Chondrocyte (in vitro differentiated cells): ENCODE data around the gene SFXN5. TPM values are rescaled to one million over a fixed set of nuclear protein-coding genes. Genes with fewer than 3 reads are reported as not detected.

ENCODE experiments used
- DNase-seq: peaks from one replicate; pipeline ENCODE4 v3.0.0; 2021; ENCODE audit warnings: mixed read lengths, low spot score
- H3K27ac Mint-ChIP-seq: one replicate; pipeline ENCODE4 v1.8.0; 2021; ENCODE audit warnings: mild to moderate bottlenecking, moderate library complexity, mixed read lengths; ENCODE audit not compliant: unreplicated experiment
- H3K27me3 Mint-ChIP-seq: 2 replicates; pipeline ENCODE4 v1.8.0; 2021; ENCODE audit warnings: low read depth, mixed read lengths
- H3K36me3 Mint-ChIP-seq: 2 replicates; pipeline ENCODE4 v1.8.0; 2021; ENCODE audit warnings: low read depth, mixed read lengths
- H3K4me1 Mint-ChIP-seq: 2 replicates; pipeline ENCODE4 v1.8.0; 2021; ENCODE audit warnings: low read depth, mild to moderate bottlenecking, mixed read lengths
- H3K4me3 Mint-ChIP-seq: one replicate; pipeline ENCODE4 v1.8.0; 2021; ENCODE audit warnings: mild to moderate bottlenecking, moderate library complexity, mixed read lengths; ENCODE audit not compliant: unreplicated experiment
- H3K9me3 Mint-ChIP-seq: 2 replicates; pipeline ENCODE4 v1.8.0; 2021; ENCODE audit warnings: low read depth, mixed read lengths
- total RNA-seq: library from RNA; stranded (reverse); gene quantifications from 3 replicates; pipeline ENCODE4 v1.2.1, GENCODE V29; 2021
- TF ChIP-seq, protein P1 (sequence below): fragments of 200-600 bp; sonication (generic); IDR thresholded peaks from 2 replicates; pipeline ENCODE4 v1.5.0; 2021; ENCODE audit warnings: antibody characterized with exemption, mild to moderate bottlenecking, moderate library complexity

The SFXN5 gene
- total RNA-seq, 1 donor from 2014 or later = 10.6 TPM

GRCh38 chr2:72924353-72925240 is 146.9 kb downstream of the SFXN5 start:
- peaks cover 8% of the 10 kb centered on the region for H3K4me1 Mint-ChIP-seq
- TF ChIP-seq, protein P1, sequence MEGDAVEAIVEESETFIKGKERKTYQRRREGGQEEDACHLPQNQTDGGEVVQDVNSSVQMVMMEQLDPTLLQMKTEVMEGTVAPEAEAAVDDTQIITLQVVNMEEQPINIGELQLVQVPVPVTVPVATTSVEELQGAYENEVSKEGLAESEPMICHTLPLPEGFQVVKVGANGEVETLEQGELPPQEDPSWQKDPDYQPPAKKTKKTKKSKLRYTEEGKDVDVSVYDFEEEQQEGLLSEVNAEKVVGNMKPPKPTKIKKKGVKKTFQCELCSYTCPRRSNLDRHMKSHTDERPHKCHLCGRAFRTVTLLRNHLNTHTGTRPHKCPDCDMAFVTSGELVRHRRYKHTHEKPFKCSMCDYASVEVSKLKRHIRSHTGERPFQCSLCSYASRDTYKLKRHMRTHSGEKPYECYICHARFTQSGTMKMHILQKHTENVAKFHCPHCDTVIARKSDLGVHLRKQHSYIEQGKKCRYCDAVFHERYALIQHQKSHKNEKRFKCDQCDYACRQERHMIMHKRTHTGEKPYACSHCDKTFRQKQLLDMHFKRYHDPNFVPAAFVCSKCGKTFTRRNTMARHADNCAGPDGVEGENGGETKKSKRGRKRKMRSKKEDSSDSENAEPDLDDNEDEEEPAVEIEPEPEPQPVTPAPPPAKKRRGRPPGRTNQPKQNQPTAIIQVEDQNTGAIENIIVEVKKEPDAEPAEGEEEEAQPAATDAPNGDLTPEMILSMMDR = no peak
- no peaks in the 10 kb centered on the region for H3K9me3 Mint-ChIP-seq
- H3K36me3 Mint-ChIP-seq = no peaks in the 10 kb centered on the region
- no peak overlapping the region for H3K4me3 Mint-ChIP-seq
- no peak overlapping the region for H3K27ac Mint-ChIP-seq
- peak; percentile 79 for DNase-seq
- peaks cover 46% of the 10 kb centered on the region for H3K27me3 Mint-ChIP-seq

GRCh38 chr2:72923833-72924352 is 147.6 kb downstream of the SFXN5 start:
- no peaks in the 10 kb centered on the region for H3K9me3 Mint-ChIP-seq
- no peak overlapping the region for H3K4me3 Mint-ChIP-seq
- TF ChIP-seq, protein P1 = no peak
- peaks cover 8% of the 10 kb centered on the region for H3K4me1 Mint-ChIP-seq
- peaks cover 52% of the 10 kb centered on the region for H3K27me3 Mint-ChIP-seq
- DNase-seq = peak; percentile 77
- no peaks in the 10 kb centered on the region for H3K36me3 Mint-ChIP-seq
- H3K27ac Mint-ChIP-seq = no peak overlapping the region

DNA sequence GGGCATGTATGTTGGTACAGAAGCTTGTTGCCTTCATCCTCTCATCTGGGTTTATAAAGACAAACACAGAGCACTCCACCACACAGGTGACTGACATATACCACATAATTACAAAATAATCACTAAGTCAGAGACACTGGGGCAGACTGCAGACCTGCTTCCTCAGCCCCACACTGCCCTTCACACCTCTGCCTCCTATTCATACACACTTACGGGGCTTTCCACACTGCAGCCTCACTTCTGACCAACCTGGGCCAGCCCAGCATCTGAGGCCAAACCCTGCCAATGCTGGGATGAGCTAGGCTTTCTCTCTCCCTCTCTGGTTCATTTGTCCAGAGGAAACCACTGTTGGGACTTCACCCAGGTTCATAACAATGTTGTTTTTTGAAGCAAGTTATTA is 149.7 kb downstream of the SFXN5 start:
- TF ChIP-seq, protein P1 = no peak
- Mint-ChIP-seq H3K36me3 (no peaks in the 10 kb centered on the region), H3K27me3 (peaks cover 59% of the 10 kb centered on the region), H3K27ac (no peak overlapping the region), H3K4me3 (no peak overlapping the region), H3K4me1 (peaks cover 14% of the 10 kb centered on the region), H3K9me3 (no peaks in the 10 kb centered on the region)
- DNase-seq = no peak

- peaks cover 62% of the 10 kb centered on the region for H3K27me3 Mint-ChIP-seq
- no peaks in the 10 kb centered on the region for H3K9me3 Mint-ChIP-seq
- TF ChIP-seq, protein P1 = no peak
- peaks cover 17% of the 10 kb centered on the region for H3K4me1 Mint-ChIP-seq
- no peak overlapping the region for H3K4me3 Mint-ChIP-seq
- H3K27ac Mint-ChIP-seq = no peak overlapping the region
- no peaks in the 10 kb centered on the region for H3K36me3 Mint-ChIP-seq
- peak; percentile 87 for DNase-seq
These were observed 150.2 kb downstream of the SFXN5 start for GRCh38 chr2:72921088-72921851.
